HG03108 (cell line): ENCODE results near the gene NEURL4.
A peak's percentile ranks its signal among the peaks of the same experiment; 100 is the strongest.

Source experiments
- ATAC-seq: cut with Tn5 transposase; IDR thresholded peaks from one replicate; pipeline ENCODE4 v1.9.1; 2021; ENCODE audit warnings: moderate library complexity; ENCODE audit not compliant: unreplicated experiment

NEURL4 gene

GRCh38 chr17:7306911-7307685 lies 22.0 kb downstream of the NEURL4 start, which contains the start of gene EIF5A:
EIF5A (plus strand) TSS chr17:7307628; CDS start chr17:7309636, 2,008 bp downstream.
- peak; percentile 68 for ATAC-seq

GRCh38 chr17:7304179-7304578 lies 25.0 kb downstream of the NEURL4 start:
- ATAC-seq = no peak

DNA sequence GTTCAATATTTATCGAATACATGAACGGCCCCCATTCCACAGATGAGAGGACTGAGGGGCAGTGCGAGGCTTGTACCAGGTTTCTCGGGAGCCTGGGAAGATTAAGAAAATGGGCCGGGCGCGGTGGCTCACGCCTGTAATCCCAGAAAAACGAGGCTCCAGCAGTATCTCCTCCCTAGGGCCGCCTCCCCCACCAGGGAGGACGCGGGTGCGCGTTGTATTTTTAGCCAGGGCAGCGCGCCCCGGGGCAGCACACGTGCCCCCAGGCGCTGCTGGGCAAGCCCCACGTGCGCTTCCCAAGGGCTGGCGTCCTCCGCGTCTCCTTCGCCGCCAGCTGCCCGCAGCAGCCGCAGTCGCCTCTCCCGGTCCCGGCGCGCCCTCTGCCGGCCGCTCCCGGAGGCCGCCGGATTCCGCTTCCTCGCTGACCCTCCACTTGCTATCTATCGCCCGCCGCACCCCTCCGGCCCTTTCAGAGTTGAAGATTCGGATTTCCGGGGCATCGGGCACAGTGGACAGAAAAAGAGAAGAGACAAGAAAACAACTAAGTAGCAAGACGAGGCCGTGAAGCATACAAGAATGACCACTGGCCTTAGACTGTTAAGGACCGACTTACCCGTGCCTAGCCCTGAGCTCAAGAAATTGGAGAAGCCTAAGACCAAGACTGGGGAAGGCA lies 32.8 kb downstream of the NEURL4 start:
- no peak for ATAC-seq

- ATAC-seq = no peak
Measured at GRCh38 chr17:7295230-7296180, 33.6 kb downstream of the NEURL4 start.

GRCh38 chr17:7294614-7295153 lies 34.5 kb downstream of the NEURL4 start, which contains the start of gene YBX2:
YBX2 (minus strand) TSS chr17:7294639; CDS start chr17:7294500, 139 bp downstream.
- peak; percentile 45 for ATAC-seq

DNA sequence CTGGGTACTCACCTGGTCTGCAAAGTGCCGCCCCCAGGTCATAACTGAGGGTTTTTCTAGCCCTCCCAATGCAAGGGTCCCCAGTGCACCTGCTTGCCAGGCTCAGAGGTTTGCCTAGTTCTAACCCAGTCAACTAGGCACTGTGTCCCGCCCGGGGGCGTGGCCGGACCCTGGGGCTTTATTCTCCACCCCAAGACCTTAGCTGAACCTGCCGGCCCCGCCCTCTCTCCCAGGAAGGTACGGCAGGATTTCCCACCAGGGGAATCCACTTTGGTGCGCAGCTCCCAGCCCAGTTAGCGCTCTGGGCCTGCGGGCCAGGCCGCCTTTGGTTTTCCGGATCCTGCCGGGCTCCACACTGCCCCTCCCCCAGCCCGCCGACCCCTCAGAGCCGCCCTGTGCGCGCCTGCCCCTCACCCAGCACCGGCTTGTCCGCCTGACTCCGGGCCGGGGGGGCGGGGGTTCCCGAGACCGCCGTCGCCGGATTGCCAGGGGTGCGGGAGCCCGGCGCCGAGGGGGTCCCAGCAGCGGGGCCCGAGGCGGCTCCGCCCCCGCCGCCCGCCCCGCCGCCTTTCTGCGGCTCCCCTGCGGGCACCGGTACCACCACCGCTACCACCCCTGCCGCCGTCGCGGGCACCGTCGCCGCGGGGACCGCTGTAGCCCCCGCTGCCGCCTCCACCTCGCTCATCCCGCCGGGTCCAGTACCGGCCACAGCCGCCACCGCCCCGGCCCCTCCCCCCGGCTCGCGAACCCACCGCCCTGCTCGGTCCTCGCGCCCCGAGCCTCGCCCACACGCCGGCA lies 35.1 kb downstream of the NEURL4 start:
- no peak for ATAC-seq

GRCh38 chr17:7293159-7293558 lies 36.0 kb downstream of the NEURL4 start:
- ATAC-seq = no peak

DNA sequence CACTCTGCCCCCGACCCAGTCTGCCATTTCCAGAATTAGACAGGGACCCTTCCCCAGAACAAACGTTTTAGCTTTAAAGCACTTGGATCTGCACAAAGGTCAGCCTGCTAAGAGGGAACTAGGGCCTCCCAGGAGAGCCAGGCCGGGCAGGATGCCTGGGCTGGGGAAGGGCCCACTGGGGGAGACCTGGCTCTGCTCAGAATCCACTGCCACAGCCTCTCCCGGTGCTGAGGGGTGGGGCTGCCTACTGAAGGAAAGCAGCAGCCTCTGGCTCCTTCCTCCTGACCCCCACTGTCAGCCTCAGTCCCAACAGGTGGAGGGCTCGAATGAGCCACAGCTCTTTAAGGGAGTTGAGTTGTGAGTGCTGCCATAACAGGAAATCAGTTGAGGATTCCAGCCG lies 36.4 kb downstream of the NEURL4 start:
- ATAC-seq = no peak

- ATAC-seq = no peak
Measured at GRCh38 chr17:7292194-7292593, 36.9 kb downstream of the NEURL4 start.

- ATAC-seq = no peak
Measured at GRCh38 chr17:7290685-7291084, 38.5 kb downstream of the NEURL4 start.

DNA sequence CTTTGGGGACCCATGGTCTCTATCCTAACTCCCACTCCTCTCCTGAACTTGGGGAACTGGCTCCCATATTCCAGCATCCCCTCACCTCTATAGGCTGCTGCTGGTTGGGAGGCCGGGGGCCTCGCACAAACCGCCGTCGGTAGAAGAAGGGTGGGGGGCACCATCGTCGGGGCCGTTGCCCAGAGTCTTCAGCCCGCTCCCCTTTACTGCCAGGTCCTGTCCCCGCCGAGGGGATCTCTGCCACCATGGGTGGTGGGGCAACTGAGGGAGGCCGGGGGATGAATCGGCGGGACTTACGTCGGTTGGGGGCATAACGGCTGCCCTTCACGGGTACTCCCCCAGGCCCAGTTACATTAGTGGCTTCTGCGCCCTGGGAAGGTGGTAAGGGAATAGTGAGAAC lies 39.0 kb downstream of the NEURL4 start:
- ATAC-seq = no peak

GRCh38 chr17:7289256-7290032 lies 39.7 kb downstream of the NEURL4 start:
- no peak for ATAC-seq

- ATAC-seq = no peak
Measured at GRCh38 chr17:7285679-7286078, 43.5 kb downstream of the NEURL4 start.

- ATAC-seq = no peak
Measured at GRCh38 chr17:7284911-7285310, 44.2 kb downstream of the NEURL4 start.

DNA sequence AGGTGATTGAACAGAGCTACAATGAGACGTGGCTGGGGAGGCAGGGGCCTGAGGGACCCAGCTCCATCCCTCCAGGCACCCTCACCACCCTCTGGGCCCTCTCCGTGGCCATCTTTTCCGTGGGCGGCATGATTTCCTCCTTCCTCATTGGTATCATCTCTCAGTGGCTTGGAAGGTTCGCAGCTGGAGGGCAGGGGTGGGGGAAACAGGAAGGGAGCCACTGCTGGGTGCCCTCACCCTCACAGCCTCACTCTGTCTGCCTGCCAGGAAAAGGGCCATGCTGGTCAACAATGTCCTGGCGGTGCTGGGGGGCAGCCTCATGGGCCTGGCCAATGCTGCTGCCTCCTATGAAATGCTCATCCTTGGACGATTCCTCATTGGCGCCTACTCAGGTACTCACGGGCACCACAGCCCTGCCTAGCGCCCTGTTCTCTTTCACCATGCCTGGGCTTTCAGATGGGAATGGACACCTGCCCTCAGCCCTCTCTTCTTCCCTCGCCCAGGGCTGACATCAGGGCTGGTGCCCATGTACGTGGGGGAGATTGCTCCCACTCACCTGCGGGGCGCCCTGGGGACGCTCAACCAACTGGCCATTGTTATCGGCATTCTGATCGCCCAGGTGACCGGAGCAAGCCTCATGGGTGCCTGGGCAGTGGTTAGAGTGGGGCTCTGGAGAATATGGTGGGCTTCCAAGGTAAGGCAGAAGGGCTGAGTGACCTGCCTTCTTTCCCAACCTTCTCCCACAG lies 45.5 kb downstream of the NEURL4 start:
- ATAC-seq = no peak

- no peak for ATAC-seq
Measured at GRCh38 chr17:7282752-7283321, 46.3 kb downstream of the NEURL4 start.

- no peak for ATAC-seq
Measured at GRCh38 chr17:7281953-7282751, 47.0 kb downstream of the NEURL4 start.
